ENCODE measurements around the gene GLCE.
"Not testable (repeated sequence)": the region's sequence is repeated elsewhere in the genome, so short reads cannot be mapped to it uniquely, and the experiment has no call there.

GLCE gene

DNA sequence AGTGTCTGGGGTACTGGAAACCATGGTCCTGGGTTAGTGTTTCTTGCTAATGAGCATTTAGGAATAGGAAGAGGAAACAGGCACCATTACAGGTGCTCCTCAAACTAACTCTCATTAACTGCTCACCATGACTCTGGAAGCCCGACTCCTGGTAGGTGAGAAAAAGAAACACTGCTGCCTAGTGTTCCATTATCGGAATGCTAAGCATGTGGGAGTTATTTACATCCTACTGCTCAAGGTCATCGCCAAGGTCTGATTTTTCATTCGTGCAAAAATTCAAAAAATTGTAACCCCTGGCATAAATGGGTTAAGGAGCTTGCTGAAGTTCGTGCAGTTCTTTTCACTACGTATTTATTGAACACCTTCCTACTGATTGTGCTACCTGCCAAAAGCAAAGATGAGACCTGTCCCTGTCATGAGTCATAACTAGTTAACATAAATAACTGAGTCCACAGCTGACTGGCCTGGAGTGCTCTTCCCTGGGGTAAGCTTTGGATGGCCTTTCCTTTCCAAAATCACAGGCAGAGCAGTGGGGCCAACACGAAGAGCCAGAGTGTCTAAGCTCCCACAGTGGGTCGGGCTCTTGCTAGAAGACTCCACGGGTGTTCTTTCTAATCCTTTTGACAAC, 115.6 kb downstream of the GLCE start:
- no peak for DNase-seq (ENCODE audit: low read depth)

DNA sequence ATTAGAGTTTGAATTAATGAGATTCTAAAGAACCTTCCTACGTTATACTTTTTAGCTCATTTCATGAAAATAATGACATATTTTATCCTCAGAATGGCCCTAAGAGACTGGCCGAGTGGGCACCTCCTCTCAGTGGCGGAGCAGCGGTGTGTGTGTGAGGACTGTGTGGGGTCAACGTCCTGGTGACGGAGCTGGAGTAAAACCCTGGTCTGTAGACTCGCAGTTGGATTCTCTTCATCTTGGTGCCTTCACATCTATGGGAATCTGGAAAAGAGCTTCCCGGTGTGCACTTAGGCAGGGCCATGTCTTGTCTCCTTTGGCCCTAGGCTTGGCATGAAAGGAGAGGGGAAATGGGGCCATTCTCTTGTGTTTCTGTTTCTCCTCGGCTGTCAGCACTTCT, 116.9 kb downstream of the GLCE start:
- DNase-seq (ENCODE audit: low read depth) = no peak

DNA sequence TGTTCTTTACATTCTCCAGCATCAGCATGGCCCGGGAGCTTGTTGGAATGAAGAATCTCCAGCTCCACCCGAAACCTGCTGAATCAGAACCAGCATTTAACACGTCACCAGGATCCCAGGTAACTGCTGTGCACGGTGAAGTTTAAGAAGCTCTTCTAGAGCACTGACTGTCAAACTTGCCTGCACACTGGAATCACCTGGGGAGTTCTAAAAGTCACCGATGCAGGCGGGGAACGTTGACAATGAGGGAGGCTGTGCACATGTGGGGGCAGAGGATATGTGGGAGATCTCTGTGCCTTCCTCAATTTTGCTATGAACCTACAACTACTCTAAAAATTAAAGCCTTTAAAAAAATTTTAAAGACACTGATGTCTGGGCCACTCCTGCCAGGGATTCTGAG, 119.2 kb downstream of the GLCE start:
- no peak for DNase-seq (ENCODE audit: low read depth)

DNA sequence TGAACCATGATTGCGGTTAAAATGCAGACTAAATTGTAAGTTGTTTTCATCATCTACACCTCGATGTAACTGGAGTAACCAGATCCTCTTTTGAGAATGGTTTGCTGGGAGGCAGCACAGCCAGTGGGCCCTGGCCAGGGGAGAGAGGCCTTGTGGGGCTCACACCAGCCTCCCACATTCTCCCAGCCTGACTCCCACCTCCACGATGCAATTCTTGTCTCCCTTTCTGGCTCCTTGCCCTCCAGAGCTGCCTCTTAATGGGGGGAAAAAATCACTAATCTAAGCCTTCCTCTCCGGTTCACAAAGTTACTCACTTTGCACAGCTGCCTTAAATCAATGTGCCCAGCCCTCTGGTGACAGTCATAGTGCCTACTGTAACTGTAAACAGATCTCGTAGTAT, 120.3 kb downstream of the GLCE start:
- DNase-seq (ENCODE audit: low read depth) = no peak

DNA sequence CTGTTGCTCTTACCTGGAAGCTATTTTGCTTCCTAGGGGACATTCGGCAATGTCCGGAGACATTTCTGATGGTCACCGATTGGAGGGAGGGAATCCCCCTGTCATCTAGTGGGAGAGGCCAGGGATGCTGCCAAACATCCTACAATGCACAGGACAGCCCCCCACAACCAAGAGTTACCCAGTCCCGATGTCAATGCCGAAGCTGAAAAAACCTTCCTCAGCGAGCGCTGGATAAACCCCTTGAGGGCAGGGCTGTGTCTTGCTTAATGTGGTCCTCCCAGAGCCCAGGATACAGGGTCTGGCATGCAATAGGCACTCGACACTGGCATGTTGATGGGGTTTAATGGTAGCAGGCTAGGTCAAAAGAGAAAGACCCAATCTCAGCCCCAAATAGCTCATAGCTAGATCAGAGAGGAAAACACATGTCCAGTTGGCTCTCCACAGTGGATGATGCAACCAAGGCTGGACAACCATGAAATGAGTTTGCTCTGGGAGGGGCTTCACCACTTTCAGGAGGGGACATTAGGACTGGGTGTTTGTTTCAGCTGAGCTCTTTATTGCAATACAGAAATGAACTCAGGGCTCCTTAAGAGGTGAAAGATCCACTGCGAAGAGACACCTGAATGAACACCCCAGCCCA, 121.8 kb downstream of the GLCE start:
- no peak for DNase-seq (ENCODE audit: low read depth)

DNA sequence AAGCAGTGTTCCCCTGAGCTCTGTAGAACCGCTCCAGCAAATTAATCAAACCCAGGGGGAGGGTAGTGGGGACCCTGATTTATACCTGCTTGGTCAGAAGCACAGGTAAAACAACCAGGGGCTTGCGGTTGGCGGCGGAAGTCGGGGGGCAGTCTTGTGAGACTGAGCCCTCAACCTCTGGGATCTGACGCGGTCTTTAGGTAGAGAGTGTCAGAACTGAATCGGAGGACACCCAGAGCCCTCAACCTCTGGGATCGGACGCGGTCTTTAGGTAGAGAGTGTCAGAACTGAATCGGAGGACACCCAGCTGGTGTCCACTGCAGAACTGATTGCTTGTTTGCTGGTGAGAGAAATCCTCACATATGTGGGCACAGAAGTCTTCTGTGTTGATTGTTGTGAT, 125.4 kb downstream of the GLCE start:
- DNase-seq (ENCODE audit: low read depth) = no peak

DNA sequence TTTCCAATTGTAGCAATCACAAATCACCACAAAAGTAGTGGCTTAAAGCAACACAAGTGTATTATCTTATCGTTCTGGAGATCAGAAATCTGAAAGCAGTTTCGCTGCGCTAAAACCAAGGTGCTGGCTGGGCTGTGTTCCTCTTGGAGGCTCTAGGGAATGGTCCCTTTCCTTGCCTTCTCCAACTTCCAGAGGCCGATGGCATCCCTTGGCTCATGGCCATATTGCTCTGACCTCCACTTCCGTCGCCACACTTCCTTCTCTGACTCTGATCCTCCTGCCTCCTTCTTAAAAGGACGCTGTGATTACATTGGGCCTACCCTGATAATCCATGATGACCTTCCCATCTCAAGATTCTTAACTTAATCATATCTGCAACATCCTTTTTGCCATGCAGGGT, 127.6 kb downstream of the GLCE start:
- no peak for DNase-seq (ENCODE audit: low read depth)

DNA sequence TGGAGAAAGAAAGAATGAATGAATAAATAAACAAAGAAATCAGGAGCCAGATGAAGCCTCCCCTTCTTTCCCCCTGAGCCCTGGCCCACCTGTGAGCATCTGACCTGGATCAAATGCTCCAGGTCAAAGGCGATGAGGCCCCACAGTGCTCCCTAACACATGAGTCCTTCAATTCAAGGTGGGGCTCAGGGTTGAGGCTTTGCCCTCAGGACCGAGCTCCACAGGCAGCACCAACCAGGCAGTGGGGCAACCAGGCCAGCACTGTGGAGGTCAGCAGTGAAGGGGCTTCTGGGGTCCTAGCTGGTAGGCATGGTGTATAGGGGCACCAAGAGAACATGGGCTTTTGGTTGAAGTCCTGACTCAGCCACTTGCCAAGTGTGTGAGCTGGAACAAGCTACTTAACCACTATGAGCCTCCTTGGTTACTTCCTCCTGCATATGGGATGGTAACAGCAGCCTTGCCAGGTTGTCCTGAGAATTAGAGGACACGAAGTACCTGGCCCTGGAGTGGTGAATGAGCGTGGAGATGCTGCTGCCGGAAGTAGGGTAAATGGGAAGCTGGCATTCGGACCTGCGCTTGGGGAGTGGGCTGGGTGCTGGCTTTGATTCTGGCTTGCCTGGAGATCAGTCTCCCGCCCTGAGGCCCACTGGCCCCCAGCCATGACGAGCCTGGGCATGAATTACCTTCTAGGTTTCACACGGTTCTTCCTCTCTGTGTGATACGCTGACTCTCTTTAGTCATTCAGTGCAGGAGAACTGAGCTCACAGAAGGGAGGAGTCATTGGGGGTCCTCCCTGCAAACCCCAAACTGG, 128.3 kb downstream of the GLCE start:
- no peak for DNase-seq (ENCODE audit: low read depth)

DNA sequence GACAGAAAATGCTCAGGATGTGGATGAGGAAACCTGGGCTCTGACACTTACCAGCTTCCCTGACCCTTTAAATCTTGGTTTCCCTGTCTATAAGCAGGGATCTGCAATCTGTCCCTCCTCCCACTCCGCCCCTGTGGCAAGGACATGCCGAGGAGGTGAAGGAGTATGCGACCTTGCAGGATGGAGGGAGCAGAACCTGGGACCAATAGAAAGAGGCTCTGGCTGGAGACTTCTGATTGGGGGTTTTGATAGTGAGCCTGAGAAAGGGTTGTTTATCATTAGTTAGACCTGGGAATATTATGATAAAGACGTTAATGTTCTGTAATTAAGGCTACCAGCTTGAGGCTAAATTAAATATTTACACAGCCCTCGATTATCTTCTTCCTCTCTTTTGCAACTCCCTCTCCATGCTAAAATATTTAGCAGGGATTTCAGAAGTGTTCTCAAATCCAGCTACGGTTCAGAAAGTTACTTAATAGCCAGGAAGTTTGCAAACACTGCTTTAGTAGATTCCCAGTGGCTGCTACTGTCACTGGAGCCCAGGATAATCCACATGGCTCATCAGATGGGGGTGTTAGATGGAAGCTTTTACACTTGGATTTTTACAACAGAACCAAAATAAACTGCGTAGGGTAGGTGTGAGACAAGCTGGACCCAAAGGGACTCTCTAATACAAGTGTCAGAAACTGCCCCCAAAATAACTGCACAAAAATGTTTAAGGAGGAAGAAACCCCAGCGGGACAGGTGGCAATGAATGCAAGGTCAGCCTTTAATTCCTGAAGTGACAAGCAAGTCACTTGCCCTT, 129.1 kb downstream of the GLCE start:
- no peak for DNase-seq (ENCODE audit: low read depth)

DNA sequence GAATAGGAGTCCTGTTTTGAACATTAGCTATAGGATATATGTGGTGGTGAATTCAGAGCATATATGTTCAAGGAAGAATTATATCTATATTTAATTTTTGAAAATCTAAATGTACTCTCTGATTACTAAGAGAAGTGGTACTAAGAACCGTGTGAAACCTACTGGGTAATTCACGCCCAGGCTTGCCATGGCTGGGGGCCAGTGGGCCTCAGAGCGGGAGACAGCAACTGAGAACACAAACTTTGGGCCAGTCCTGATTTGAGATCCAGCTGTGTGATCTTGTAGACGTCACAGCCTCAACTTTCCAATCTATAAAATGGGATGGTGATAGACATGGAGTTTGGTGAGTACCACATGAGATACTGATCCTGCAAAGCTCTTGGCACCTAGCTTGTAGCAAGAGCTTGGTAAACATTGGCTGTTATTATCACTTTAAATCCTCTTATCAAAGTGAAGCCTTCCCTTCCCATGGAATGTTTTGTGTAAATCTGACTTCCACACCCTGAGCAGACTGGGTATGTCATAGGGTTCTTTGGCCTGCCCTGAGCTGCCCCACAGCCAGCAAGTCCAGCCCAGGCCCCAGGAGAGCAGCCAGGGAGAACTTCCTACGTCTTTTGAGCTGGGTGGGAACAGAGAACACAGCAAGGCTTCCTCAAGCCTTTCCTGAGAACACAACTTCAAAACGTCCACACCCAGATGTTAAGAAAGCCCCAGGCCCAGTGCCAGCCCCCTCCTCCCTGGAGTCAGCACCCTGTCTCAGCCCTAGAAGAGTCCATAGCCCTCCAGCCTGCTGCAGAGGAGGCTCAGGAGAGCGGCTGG, 130.1 kb downstream of the GLCE start:
- DNase-seq (ENCODE audit: low read depth) = no peak

DNA sequence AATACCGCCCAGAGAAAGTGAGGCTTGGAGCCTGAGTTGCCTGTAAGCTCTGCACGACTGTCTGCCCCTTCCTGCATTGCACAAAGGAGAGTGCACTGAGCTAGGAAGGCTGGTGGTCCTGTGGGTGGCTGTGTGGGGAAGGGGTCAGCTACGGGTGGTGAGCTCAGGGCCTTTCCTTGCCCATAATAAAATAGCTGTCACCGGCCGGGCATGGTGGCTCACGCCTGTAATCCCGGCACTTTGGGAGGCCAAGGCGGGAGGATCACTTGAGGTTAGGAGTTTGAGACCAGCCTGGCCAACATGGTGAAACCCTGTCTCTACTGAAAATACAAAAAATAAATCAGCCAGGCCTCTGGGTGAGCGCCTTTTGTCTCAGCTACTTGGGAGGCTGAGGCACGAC, 131.2 kb downstream of the GLCE start:
- not testable (repeated sequence) for DNase-seq (ENCODE audit: low read depth)

DNA sequence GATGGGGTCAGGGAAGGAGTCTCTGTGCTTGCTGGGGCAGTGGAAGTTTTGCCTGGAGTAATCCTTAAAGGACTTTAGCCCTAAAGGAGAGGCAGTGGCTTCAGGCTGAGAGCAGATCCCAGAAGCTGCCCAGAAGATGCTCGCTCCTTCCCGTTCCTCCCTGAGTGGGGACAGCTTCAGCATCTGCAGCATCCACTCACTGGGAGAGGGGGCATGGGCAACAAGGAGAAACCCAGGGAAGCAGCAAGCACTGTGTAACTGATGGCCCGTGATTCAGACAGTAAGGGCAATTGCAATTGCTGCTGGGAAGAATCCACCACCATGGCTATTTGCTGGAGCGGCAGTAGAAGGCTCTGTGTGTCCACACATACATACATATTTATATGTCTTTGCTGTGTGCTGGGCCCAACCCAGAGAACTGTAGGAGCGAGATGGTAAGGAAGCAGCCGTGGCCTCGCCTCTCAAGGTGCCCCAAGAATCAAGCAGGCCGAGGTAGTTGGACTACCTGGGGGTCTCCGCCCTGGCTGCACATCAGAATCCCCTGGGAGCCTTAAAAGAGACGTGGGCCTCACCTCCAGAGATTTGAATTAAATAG, 132.5 kb downstream of the GLCE start:
- DNase-seq (ENCODE audit: low read depth) = no peak

DNA sequence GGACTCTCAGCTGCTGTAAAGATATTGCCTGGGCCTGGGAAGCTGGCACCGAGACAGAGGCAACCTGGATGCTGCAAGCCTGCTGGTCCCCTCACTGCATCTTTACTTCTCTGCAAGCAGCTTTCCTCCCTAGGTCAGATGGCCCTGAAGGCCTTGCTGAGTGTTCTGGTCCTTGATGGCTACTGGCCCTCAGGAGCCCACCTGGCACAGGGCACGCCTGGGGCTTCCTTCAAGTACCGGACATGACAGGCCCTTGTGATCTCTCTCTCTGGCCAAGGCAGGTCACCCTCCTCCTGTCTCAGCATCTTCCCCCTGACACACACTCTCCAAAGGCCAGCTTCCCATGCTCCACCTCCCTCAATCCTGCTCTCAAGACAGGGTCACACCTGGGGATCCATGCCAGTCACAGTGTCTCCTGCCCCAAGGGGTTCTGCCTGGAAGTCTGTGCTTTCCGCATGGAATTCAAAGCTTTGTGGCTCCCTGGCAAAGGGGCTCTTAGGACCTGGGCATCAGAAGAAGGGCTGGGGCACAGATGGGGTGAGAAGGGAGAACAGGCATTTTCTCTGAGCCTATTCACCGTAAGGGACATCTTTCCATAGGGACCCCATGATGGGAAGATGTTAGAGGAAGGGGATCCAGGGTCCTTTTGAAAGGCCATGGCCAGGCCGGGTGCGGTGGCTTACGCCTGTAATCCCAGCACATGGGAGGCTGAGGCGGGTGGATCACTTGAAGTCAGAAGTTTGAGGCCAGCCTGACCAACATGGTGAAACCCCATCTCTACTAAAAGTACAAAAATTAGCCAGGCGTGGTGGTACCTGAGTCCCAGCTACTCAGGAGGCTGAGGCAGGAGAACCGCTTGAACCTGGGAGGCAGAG, 133.5 kb downstream of the GLCE start:
- DNase-seq (ENCODE audit: low read depth) = no peak

DNA sequence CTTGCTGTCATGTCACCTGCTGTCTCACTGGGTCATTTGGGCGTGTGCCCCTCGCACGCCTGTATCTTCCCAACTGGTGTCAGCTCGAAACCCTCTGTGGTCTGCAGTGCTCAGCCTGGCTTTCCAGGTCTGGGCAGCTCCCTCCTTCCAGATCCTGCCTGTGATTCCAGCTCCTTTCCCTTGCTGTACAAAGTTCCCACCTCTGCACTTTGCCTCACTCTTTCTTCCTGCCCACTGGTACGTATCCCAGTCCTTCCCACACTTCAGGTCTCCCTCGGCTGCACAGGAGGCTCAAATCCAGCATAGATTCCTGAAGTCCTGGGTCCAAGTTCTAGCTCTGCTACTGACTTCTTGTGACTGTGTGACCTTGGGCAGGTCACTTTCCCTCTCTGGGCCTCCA, 136.2 kb downstream of the GLCE start:
- no peak for DNase-seq (ENCODE audit: low read depth)

DNA sequence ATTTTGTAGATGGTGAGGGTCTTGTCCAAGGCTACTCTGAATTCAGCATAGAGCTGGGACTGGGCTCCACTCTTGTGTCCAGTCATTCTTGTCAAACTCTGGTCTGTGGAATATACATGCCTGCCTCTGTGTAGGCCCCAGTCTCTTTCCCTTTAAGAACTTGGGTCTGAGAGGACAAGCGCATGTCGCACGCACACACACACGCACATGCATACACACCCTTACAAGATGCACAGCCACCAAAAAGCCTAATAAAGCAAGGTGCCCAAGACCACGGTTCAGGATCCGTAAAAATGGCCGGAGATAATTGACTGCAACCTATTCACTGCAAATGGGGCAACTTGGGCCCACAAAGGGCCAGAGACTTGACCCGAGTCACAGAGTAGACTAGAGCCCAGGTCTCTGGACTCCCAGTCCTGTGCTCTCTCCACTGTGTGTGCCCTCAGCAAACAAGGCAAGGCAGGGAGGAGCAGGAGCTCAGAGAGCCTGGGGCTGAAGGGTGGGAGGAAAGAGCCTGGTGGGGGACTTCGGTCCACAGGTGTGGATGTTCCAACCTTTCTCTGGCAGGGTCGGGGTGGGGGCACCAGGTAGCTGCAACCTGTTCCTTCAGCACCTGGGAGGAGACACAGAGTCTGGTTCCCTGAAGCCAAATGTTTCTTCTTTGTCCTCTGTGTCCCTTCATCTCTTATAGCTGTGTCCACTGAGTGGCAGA, 137.4 kb downstream of the GLCE start:
- no peak for DNase-seq (ENCODE audit: low read depth)

DNA sequence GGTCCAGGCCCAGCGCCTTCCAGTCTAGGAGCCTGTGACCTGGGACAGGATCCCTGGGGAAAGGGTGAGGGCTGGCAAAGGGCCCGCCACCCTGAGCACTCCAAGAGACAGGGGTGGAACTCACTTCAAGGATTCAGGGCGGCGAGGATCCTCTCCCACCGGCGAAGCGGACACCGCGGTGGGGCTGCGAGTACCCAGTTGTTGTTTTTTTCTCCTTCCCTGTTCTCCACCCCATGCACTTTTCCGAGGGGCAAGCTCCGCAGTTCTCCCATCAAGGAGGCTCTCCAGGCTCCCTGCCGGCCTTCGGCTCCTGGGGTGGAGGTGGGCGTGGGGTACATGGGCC, 137.9 kb downstream of the GLCE start:
- no peak for DNase-seq (ENCODE audit: low read depth)

DNA sequence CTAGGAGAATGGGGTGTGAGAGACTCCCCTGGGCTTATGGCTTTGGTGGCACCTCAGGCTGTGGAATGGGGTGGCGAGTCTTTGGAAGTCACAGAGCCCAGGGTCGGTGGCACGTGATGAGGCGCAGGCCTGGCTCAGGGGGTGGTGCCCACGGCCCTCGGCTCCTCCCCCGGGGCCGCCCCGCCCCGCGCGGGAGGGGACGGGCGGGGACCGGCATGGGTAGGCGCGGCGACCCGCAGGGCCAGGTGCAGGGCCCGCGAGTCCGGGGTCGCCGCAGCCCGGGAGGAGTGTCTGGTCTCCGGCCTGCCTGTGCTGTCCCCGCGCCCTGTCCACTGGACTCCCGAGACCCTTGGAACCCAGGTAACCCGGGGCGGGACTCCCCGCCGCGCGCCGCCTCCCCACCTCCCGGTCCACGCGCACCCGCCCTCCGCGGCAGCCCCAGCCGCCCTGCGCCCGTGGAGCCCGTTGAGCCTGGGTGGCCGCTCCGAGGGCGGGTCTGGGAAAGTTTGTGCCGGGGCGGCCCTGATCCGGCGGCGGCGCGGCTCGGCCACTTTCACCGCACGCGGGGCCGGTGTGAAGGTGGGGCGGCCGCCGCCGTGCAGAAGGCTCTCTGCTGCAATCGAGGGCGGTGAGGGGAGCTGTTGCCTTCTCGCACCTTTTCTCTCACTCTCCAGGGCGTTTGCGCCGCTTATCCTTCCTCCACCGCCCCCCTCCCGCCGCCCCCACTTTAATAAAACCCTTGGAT, 138.4 kb downstream of the GLCE start, which contains the start of gene PAQR5:
PAQR5 (plus strand) TSS at position 216 of the 745 bp plus-strand sequence. CDS start 61,169 bp downstream, outside the sequence.
- no peak for DNase-seq (ENCODE audit: low read depth)

DNA sequence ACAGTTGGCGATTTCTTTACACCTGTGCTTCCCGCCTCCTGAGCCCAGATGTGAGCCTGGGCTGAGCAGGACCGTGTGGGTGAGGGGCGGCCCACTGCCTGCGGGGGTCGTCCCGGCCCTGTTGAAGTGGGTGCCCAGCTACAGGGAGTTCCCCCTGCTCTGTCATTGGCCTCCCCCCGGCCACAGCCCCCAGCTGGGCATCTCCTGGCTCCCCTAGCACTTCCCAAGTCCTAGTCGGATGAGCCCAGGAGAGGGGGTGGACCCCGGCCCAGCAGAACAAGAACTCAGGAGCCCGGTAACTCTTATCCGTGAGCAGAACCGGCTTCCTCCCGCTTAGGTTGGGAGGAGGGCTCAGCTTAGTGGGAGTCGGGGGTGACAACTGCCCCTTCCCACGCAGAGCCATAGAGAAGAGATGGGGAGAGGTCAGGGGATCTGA, 139.0 kb downstream of the GLCE start:
- DNase-seq (ENCODE audit: low read depth) = no peak

All from non-pigmented ciliary epithelial cell (primary cell).